Naive B cell (primary cell): ENCODE data around the gene TNFAIP1. TPM values are rescaled to one million over a fixed set of nuclear protein-coding genes. Genes with fewer than 3 reads are reported as not detected.

Source experiments
- ATAC-seq, 2 donors: fragments of 150-1000 bp; cut with Tn5 transposase; 2 replicates each; pipeline ENCODE4 v1.10.0; 2021; ENCODE audit warnings: low read depth in 2 of 2, mild to moderate bottlenecking in 2 of 2, moderate library complexity in 2 of 2
- DNase-seq: peaks from one replicate; pipeline ENCODE4 v3.0.0; 2022
- H3K27ac Mint-ChIP-seq, 6 donors: one replicate each; pipeline ENCODE4 v1.8.0; 2020 to 2022; ENCODE audit warnings: mild to moderate bottlenecking in 6 of 6, mixed read lengths in 6 of 6, moderate library complexity in 5 of 6, inconsistent platforms in 2 of 6
- H3K27me3 Mint-ChIP-seq, 3 donors: one replicate each; pipeline ENCODE4 v1.8.0; 2021 to 2022; ENCODE audit warnings: mixed read lengths in 3 of 3, mild to moderate bottlenecking in 1 of 3
- H3K36me3 Mint-ChIP-seq, 2 donors: one replicate each; pipeline ENCODE4 v1.8.0; 2020 to 2022; ENCODE audit warnings: mixed read lengths in 2 of 2, inconsistent platforms in 1 of 2, mild to moderate bottlenecking in 1 of 2
- H3K4me1 Mint-ChIP-seq, 3 donors: one replicate each; pipeline ENCODE4 v1.8.0; 2020 to 2022; ENCODE audit warnings: mixed read lengths in 3 of 3, inconsistent platforms in 1 of 3, mild to moderate bottlenecking in 1 of 3, moderate library complexity in 1 of 3
- H3K4me3 Mint-ChIP-seq, 8 donors: one replicate each; pipeline ENCODE4 v1.8.0; 2020 to 2022; ENCODE audit warnings: mild to moderate bottlenecking in 8 of 8, mixed read lengths in 8 of 8, moderate library complexity in 8 of 8, inconsistent platforms in 2 of 8
- H3K9me3 Mint-ChIP-seq, 7 donors: one replicate each; pipeline ENCODE4 v1.8.0; 2020 to 2022; ENCODE audit warnings: mixed read lengths in 7 of 7, mild to moderate bottlenecking in 5 of 7, inconsistent platforms in 2 of 7, moderate library complexity in 1 of 7
- polyA plus RNA-seq, 6 donors: library from polyadenylated mRNA; unstranded; fragments of 300-500 nt; fragmentation: Illumina TruSeq; gene quantifications; one replicate each; pipeline ENCODE4 v1.2.3, GENCODE V29; 2021; ENCODE audit warnings: low read depth in 6 of 6

Gene TNFAIP1
- polyA plus RNA-seq, 6 donors from 2014 or later = 4.0 to 11.5 (median 9.4) TPM

DNA sequence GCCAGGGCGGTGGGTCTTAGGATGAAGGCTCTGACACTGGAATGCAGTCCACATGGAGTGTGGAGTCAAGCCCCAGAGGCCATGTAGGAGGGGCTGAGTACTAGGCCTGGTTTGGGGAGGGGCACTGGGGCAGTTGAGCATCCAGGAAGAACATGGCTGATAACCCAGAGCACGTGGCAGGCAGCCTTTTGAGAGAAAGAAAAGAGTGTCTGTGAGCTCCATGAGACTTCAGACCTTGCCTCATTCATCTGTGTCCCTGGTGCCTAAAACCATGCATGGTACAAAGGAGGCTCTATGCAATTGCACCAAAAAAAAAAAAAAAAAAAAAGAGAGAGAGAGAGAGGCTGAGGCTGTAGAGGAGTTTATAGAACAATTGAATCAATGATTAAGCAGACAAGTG is 55.8 kb downstream of the TNFAIP1 start:
- no peak overlapping the region for H3K4me3 Mint-ChIP-seq
- H3K27me3 Mint-ChIP-seq = peaks cover 0 to 5% (median 0%) of the 10 kb centered on the region in 3 donors
- DNase-seq (no peak), ATAC-seq (no peak)
- H3K9me3 Mint-ChIP-seq = no peaks in the 10 kb centered on the region
- H3K4me1 Mint-ChIP-seq = peaks cover 0 to 4% (median 0%) of the 10 kb centered on the region in 3 donors
- H3K27ac Mint-ChIP-seq = peak overlapping the region in 1 of 6 donors; percentile 19
- H3K36me3 Mint-ChIP-seq = peaks cover 5 to 45% of the 10 kb centered on the region in 2 donors

DNA sequence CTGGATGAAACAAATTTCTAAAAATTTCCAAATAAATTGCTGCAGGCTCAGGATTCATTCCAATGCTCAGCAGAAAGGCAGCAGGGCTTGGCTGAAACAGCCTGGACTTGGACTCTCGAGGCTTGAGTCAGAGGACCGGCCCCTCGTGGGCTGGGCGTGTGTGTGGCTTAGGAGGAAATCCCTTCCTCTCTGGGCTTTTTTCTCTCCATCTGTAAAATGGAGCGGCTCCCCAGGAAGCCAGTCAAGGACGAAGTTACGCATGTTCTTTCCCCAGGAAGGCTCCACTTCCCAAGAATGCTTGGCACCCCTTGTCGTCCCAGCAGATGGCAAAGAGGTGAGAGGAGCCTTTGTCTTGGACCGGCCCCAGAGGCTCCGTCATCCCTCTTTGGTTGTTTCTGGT is 56.9 kb downstream of the TNFAIP1 start:
- peaks cover 0 to 3% (median 0%) of the 10 kb centered on the region in 3 donors for H3K4me1 Mint-ChIP-seq
- peaks cover 0 to 3% (median 0%) of the 10 kb centered on the region in 3 donors for H3K27me3 Mint-ChIP-seq
- H3K9me3 Mint-ChIP-seq = no peaks in the 10 kb centered on the region
- H3K27ac Mint-ChIP-seq = no peak overlapping the region
- ATAC-seq = no peak
- peaks cover 5 to 42% of the 10 kb centered on the region in 2 donors for H3K36me3 Mint-ChIP-seq
- DNase-seq = no peak
- H3K4me3 Mint-ChIP-seq = no peak overlapping the region

DNA sequence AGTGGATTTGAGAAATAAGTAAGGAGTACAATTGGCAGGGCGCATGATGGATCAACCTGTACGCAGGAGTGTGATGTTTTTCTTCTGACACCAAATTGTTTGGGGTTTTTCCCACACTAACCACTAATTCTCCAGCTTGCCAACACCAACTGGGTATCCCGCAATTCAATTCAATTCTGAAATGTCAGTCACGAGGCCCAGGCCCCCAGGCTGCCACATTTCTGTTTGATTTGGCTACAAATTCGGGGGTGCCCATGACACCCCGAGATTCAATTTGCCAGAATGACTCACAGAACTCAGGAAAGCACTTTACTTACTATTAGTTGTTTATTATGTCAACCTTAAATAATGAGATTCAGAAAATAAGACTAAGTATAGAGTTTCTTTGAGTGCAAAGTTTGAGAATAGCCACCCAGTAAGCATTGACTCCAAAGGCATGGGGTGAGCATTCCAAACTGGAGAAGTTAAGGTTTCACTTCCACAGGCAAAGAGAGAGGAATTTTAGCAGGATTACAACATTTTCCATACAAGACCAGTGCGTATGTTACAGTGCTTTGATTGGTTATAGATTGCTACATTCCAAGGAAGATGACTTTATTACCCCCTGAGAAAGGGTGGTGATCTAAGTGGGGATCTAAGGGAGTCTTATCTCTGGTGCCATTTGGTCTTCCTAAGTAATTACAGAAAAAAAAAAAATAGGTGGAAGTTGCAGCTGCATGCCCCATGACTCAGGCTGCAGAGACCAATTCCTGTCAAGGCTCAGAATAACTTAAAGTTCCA is 59.0 kb downstream of the TNFAIP1 start:
- no peak overlapping the region for H3K4me3 Mint-ChIP-seq
- H3K27me3 Mint-ChIP-seq = no peaks in the 10 kb centered on the region
- peaks cover 0 to 5% (median 3%) of the 10 kb centered on the region in 3 donors for H3K4me1 Mint-ChIP-seq
- peak overlapping the region in 2 of 6 donors; percentile 7 to 21 for H3K27ac Mint-ChIP-seq
- no peaks in the 10 kb centered on the region for H3K9me3 Mint-ChIP-seq
- ATAC-seq (no peak), DNase-seq (no peak)
- peaks cover 5 to 30% of the 10 kb centered on the region in 2 donors for H3K36me3 Mint-ChIP-seq

- Mint-ChIP-seq H3K9me3 (no peaks in the 10 kb centered on the region), H3K4me1 (peaks cover 0 to 5% (median 3%) of the 10 kb centered on the region in 3 donors), H3K27me3 (no peaks in the 10 kb centered on the region), H3K4me3 (no peak overlapping the region), H3K36me3 (peaks cover 3 to 21% of the 10 kb centered on the region in 2 donors), H3K27ac (no peak overlapping the region)
- ATAC-seq (no peak), DNase-seq (no peak)
These were observed 59.9 kb downstream of the TNFAIP1 start for GRCh38 chr17:28395426-28395825.

DNA sequence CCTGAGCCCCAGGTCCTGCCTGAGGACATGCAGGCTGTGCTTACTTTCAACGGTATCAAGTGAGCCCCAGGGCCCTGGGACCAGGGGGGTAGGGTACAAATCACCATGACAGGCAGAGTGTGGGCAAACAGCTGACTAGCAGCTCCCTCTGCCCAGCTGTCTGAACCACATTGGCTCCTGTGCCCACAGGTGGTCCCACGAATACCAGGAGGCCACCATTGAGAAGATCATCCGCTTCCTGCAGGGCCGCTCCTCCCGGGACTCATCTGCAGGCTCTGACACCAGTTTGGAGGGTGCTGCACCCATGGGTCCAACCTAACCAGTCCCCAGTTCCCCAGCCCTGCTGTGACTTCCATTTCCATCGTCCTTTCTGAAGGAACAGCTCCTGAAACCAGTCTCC is 60.4 kb downstream of the TNFAIP1 start:
- H3K9me3 Mint-ChIP-seq = no peaks in the 10 kb centered on the region
- DNase-seq = no peak
- H3K36me3 Mint-ChIP-seq = peaks cover 0 to 15% of the 10 kb centered on the region in 2 donors
- ATAC-seq = no peak
- H3K4me3 Mint-ChIP-seq = no peak overlapping the region
- peaks cover 0 to 5% (median 3%) of the 10 kb centered on the region in 3 donors for H3K4me1 Mint-ChIP-seq
- H3K27ac Mint-ChIP-seq = peak overlapping the region in 1 of 6 donors; percentile 54
- no peaks in the 10 kb centered on the region for H3K27me3 Mint-ChIP-seq

Other genes starting within 250 kb of the TNFAIP1 start
- gene TMEM97, start 16.6 kb upstream of the TNFAIP1 start, polyA plus RNA-seq = 1 to 10 TPM; 6.3 to 8.0 (median 6.9) TPM
- 10 to 100 TPM; 41.5 to 53.9 (median 49.3) TPM for gene IFT20, start 289 bp upstream of the TNFAIP1 start, polyA plus RNA-seq
- 100 to 1,000 TPM in 1 of 6 donors, 10 to 100 TPM in 5; 80.1 to 159 (median 84.3) TPM for gene POLDIP2, start 21.8 kb downstream of the TNFAIP1 start, polyA plus RNA-seq
- not detected for gene SEBOX, start 29.4 kb downstream of the TNFAIP1 start, polyA plus RNA-seq
- under 1 TPM in 1 of 6 donors, not detected in 5; 0.13 TPM for gene VTN, start 34.5 kb downstream of the TNFAIP1 start, polyA plus RNA-seq
- gene SARM1, start 35.9 kb downstream of the TNFAIP1 start, polyA plus RNA-seq = 1 to 10 TPM; 4.3 to 8.1 (median 7.1) TPM
- 1 to 10 TPM in 1 of 6 donors, under 1 TPM in 3, not detected in 2; 0.53 to 3.6 (median 0.68) TPM for gene SLC46A1, start 70.5 kb downstream of the TNFAIP1 start, polyA plus RNA-seq
- not detected for gene SLC13A2, start 137.9 kb downstream of the TNFAIP1 start, polyA plus RNA-seq
- gene FOXN1, start 170.6 kb downstream of the TNFAIP1 start, polyA plus RNA-seq = not detected
- gene UNC119, start 216.9 kb downstream of the TNFAIP1 start, polyA plus RNA-seq = 10 to 100 TPM; 69.7 to 93.0 (median 75.3) TPM
- gene PIGS, start 235.8 kb downstream of the TNFAIP1 start, polyA plus RNA-seq = 10 to 100 TPM; 31.3 to 61.7 (median 46.0) TPM
- 10 to 100 TPM; 30.6 to 67.9 (median 48.3) TPM for gene ALDOC, start 241.1 kb downstream of the TNFAIP1 start, polyA plus RNA-seq